Measurements from ENCODE around the gene PALM2AKAP2. TPM values are rescaled to one million over a fixed set of nuclear protein-coding genes. Genes with fewer than 3 reads are reported as not detected.
A peak's percentile ranks its signal among the peaks of the same experiment; 100 is the strongest.

PALM2AKAP2 gene
- 1.0 TPM for total RNA-seq (ENCODE audit: unreplicated experiment)
- long read RNA-seq, partial matches to known transcripts, result 0 of 1 reads
- long read RNA-seq, other reads (novel, unspliced or antisense), result 1 of 1 reads

DNA sequence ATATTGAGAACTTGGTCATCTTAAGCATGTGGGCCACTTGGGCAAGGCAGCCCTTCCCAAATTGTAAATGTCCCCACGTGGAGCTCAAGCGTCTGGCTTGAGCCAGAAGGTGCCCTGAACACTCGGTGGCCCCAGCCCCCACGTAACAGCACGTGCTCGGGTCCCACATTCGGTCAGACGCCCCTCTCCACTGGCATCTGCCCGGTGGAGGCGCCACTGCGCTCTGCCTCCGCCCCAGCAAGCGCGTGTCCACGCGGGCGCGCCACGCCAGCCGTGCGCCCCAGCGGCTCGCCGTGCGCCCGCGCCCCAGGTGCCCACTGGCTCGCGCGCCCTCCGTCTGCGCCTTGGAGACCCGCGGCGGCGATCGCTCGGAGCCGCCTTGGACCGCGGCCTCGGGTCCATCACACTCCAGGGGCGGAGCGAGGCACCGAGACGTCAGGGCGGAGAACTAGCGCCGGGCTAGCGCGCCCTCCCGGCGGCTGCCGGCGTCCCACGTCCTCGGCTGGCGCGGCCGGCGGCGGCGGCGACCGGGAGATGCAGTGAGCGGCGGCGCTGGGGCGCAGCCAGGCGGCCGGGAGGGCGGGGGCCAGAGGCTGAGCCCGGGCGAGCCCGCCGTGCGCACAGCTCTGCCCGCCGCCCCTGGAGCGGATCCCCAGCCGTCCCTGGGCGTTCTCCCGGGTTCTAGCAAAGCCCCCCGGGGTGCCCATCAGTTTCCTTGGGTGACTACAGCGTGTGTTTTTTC is at the start of gene PALM2AKAP2:
PALM2AKAP2 (plus strand) TSS at position 488 of the 742 bp plus-strand sequence. CDS start 291 bp downstream, outside the sequence.
- peaks cover 4% of the 10 kb centered on the region for H3K4me1 Mint-ChIP-seq (ENCODE audit: low read depth, unreplicated experiment)
- TF ChIP-seq, protein P1, sequence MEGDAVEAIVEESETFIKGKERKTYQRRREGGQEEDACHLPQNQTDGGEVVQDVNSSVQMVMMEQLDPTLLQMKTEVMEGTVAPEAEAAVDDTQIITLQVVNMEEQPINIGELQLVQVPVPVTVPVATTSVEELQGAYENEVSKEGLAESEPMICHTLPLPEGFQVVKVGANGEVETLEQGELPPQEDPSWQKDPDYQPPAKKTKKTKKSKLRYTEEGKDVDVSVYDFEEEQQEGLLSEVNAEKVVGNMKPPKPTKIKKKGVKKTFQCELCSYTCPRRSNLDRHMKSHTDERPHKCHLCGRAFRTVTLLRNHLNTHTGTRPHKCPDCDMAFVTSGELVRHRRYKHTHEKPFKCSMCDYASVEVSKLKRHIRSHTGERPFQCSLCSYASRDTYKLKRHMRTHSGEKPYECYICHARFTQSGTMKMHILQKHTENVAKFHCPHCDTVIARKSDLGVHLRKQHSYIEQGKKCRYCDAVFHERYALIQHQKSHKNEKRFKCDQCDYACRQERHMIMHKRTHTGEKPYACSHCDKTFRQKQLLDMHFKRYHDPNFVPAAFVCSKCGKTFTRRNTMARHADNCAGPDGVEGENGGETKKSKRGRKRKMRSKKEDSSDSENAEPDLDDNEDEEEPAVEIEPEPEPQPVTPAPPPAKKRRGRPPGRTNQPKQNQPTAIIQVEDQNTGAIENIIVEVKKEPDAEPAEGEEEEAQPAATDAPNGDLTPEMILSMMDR (IDR thresholded peaks at IDR 0.05; ENCODE audit: partially characterized antibody, unreplicated experiment), result peak; percentile 15
- no peak within 1 kb of the TSS for H3K27ac Mint-ChIP-seq (ENCODE audit: unreplicated experiment)
- peak; percentile 84 for DNase-seq
- H3K9me3 Mint-ChIP-seq (ENCODE audit: unreplicated experiment), result peaks cover 5% of the 10 kb centered on the region
- no peaks in the 10 kb centered on the region for H3K36me3 Mint-ChIP-seq (ENCODE audit: unreplicated experiment)
- peaks cover 3% of the 10 kb centered on the region for H3K27me3 Mint-ChIP-seq (ENCODE audit: unreplicated experiment)
- H3K4me3 Mint-ChIP-seq (ENCODE audit: unreplicated experiment), result peak within 1 kb of the TSS; percentile 89

DNA sequence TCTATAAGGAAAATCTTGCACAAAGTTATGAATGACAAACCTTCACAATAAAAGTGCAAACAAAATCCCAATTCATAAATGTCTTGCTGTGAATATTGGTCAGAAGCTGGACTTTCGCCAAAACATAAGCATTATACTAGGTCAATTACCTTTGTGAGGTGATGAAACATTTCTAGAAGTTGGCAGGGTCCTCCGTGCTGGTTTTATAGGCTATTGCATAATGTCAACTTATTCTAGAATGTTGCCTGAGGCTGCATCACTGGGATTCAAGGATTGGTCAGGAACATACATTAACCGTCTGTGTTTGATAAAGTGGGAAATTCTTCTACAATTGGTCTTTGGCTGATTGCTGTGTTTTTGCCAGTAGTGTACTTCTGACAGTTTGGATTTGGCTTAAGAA is 49.8 kb upstream of the PALM2AKAP2 start:
- Mint-ChIP-seq H3K9me3 (ENCODE audit: unreplicated experiment) (no peaks in the 10 kb centered on the region), H3K4me1 (ENCODE audit: low read depth, unreplicated experiment) (no peaks in the 10 kb centered on the region), H3K27me3 (ENCODE audit: unreplicated experiment) (no peaks in the 10 kb centered on the region), H3K36me3 (ENCODE audit: unreplicated experiment) (no peaks in the 10 kb centered on the region), H3K27ac (ENCODE audit: unreplicated experiment) (no peak overlapping the region), H3K4me3 (ENCODE audit: unreplicated experiment) (no peak overlapping the region)
- TF ChIP-seq, protein P1 (IDR thresholded peaks at IDR 0.05; ENCODE audit: partially characterized antibody, unreplicated experiment), result no peak
- DNase-seq, result no peak

DNA sequence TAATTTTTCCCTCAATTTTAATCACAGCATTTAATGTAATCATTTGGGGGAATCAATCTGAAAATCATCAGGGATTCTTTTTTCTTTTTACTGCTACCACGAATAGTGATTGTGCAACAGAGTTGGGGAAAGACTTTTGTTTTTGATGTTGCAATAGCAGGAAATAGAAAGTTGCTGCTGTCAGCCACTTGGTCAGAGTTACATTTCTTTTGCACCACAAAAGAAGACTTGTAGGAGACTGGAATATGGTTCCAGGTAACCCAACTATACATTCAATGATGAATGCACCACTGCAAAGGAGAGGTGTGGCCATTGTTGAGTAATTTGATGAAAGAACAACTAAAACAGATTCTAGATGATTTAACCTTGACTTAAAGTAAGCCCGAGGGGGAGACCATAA is 46.3 kb upstream of the PALM2AKAP2 start:
- H3K4me3 Mint-ChIP-seq (ENCODE audit: unreplicated experiment), result no peak overlapping the region
- no peaks in the 10 kb centered on the region for H3K9me3 Mint-ChIP-seq (ENCODE audit: unreplicated experiment)
- H3K27me3 Mint-ChIP-seq (ENCODE audit: unreplicated experiment), result no peaks in the 10 kb centered on the region
- TF ChIP-seq, protein P1 (IDR thresholded peaks at IDR 0.05; ENCODE audit: partially characterized antibody, unreplicated experiment), result no peak
- H3K27ac Mint-ChIP-seq (ENCODE audit: unreplicated experiment), result no peak overlapping the region
- DNase-seq, result no peak
- H3K36me3 Mint-ChIP-seq (ENCODE audit: unreplicated experiment), result no peaks in the 10 kb centered on the region
- no peaks in the 10 kb centered on the region for H3K4me1 Mint-ChIP-seq (ENCODE audit: low read depth, unreplicated experiment)

DNA sequence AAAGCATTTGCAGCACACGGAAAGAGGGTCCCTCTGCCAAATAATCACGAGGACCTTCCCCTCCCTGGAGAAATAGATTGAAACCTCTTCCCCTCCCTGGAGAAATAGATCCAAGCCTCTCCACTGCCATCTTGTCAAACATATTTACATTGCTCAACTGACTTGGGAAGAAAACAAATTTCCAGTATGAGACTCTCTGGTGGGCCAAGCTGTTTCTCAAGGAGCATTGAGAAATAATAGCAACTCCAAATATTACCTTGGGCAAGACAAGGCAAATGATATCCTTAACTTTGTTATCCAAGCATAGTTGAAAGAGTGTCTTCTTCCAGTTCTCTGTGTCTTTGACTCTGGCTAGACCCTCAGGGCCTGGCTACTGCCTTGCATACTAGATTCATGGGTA is 45.2 kb upstream of the PALM2AKAP2 start:
- no peak overlapping the region for H3K4me3 Mint-ChIP-seq (ENCODE audit: unreplicated experiment)
- H3K27ac Mint-ChIP-seq (ENCODE audit: unreplicated experiment), result no peak overlapping the region
- H3K9me3 Mint-ChIP-seq (ENCODE audit: unreplicated experiment), result no peaks in the 10 kb centered on the region
- DNase-seq, result no peak
- no peaks in the 10 kb centered on the region for H3K27me3 Mint-ChIP-seq (ENCODE audit: unreplicated experiment)
- TF ChIP-seq, protein P1 (IDR thresholded peaks at IDR 0.05; ENCODE audit: partially characterized antibody, unreplicated experiment), result no peak
- no peaks in the 10 kb centered on the region for H3K4me1 Mint-ChIP-seq (ENCODE audit: low read depth, unreplicated experiment)
- no peaks in the 10 kb centered on the region for H3K36me3 Mint-ChIP-seq (ENCODE audit: unreplicated experiment)

DNA sequence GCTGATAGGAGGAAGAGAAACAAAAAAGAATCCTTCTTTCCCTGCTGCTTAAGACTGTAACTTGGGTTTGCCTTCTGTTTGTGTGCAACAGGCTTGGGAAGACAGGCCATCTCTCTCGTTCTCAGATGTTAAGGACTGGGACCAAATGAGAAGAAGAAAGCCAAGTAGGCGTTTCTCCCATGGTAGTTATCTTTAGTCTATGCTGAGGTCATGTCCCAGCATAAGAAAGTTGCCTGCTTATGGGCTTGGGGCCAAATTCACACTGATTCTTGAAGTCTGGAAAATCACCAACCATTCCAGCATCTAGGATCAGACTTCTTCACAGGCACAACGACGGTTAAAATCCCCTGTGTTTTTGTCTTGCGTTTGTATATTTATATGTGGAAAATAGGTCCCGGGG is 44.2 kb upstream of the PALM2AKAP2 start:
- Mint-ChIP-seq H3K27ac (ENCODE audit: unreplicated experiment) (no peak overlapping the region), H3K4me3 (ENCODE audit: unreplicated experiment) (no peak overlapping the region), H3K27me3 (ENCODE audit: unreplicated experiment) (no peaks in the 10 kb centered on the region), H3K36me3 (ENCODE audit: unreplicated experiment) (no peaks in the 10 kb centered on the region), H3K9me3 (ENCODE audit: unreplicated experiment) (no peaks in the 10 kb centered on the region), H3K4me1 (ENCODE audit: low read depth, unreplicated experiment) (no peaks in the 10 kb centered on the region)
- TF ChIP-seq, protein P1 (IDR thresholded peaks at IDR 0.05; ENCODE audit: partially characterized antibody, unreplicated experiment), result no peak
- no peak for DNase-seq
